ENCODE measurements around the gene DNAJC3. TPM values are rescaled to one million over a fixed set of nuclear protein-coding genes. Genes with fewer than 3 reads are reported as not detected.
"Not testable (repeated sequence)": the region's sequence is repeated elsewhere in the genome, so short reads cannot be mapped to it uniquely, and the experiment has no call there.

The DNAJC3 gene
- polyA plus RNA-seq, 1 donor: 43.6 TPM

- DNase-seq: no peak
Measured at GRCh38 chr13:95779522-95779921, 102.6 kb downstream of the DNAJC3 start.

GRCh38 chr13:95781016-95781415 lies 104.1 kb downstream of the DNAJC3 start:
- DNase-seq: no peak

DNA sequence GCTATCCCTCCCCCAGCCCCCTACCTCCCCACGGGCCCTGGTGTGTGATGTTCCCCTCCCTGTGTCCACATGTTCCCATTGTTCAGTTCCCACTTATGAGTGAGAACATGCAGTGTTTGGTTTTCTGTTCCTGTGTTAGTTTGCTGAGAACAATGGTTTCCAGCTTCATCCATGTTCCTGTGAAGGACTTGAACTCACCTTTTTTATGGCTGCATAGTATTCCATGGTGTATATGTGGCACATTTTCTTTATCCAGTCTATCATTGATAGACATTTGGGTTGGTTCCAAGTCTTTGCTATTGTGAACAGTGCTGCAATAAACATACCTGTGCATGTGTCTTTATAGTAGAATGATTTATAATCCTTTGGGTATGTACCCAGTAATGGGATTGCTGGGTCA lies 105.0 kb downstream of the DNAJC3 start:
- not testable (repeated sequence) for DNase-seq

- DNase-seq: no peak
Measured at GRCh38 chr13:95783747-95784146, 106.8 kb downstream of the DNAJC3 start.

GRCh38 chr13:95784161-95784899 lies 107.4 kb downstream of the DNAJC3 start:
- no peak for DNase-seq

DNA sequence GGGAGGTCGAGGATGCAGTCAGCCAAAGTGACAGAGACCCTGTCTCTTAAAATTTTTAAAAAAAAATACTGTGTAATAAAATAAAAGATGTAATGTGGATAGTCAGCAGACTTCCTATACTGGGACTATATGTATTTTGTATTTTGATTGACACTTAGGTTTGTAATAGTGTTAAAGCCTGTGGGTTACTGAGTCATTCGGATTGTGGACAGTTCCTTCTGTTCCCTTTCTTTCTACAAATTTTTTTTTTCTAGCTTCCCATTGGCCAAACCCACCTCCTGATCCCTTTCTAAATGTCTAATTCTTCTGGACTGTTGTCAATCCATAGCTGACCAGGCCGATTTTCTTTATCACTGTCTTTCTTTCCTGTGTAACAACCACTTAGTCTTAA lies 108.0 kb downstream of the DNAJC3 start:
- no peak for DNase-seq

DNA sequence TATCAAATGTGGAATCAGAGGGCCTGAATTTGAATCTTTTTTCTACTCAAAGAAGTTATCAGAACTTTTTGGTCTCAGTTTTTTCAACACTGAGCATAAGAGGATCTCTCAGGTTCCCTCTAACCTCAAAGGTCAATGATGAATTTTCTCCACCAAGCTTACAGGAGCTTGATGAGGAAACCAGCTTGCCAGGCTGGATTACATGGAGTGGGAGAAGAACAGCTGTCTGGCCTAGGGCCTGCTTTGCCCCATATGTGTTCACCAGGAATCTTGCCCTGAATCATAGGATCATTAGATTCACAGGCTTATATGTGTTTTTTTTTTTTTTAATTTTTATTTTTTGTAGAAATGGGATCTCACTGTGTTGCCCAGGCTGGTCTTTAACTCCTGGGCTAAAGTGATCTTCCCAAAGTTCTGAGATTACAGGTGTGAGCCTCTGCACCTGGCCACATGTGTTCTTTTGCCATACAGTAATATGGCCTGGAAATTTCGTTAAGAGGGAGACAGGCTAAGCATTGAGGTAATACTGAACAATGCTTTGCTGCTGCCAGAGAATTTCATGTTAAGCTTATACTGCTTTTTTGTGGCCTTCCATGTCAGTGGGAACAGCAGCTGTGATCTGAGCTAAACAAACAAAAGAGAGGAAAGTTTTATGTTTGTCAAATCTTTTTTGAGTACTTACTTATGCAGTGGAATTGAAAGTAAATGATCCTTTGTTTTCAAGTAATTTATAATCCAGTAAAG lies 110.6 kb downstream of the DNAJC3 start:
- DNase-seq: no peak

DNA sequence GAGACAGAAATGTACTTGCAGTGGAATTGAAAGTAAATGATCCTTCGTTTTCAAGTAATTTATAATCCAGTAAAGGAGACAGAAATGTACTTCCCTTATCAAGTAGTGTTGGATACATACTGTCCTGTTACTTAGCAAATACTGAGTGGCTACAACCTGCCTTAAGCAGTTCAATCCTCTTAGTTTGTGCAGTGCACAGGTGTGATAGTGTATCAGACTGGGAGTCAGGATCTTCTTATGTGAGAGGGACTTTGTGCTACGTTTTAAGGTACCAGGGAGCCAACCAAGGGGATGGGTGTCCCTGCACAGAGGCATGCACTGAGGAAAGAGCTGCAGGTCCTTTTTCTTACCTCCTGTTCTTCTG lies 111.1 kb downstream of the DNAJC3 start:
- DNase-seq: no peak

GRCh38 chr13:95789315-95789714 lies 112.4 kb downstream of the DNAJC3 start:
- not testable (repeated sequence) for DNase-seq

DNA sequence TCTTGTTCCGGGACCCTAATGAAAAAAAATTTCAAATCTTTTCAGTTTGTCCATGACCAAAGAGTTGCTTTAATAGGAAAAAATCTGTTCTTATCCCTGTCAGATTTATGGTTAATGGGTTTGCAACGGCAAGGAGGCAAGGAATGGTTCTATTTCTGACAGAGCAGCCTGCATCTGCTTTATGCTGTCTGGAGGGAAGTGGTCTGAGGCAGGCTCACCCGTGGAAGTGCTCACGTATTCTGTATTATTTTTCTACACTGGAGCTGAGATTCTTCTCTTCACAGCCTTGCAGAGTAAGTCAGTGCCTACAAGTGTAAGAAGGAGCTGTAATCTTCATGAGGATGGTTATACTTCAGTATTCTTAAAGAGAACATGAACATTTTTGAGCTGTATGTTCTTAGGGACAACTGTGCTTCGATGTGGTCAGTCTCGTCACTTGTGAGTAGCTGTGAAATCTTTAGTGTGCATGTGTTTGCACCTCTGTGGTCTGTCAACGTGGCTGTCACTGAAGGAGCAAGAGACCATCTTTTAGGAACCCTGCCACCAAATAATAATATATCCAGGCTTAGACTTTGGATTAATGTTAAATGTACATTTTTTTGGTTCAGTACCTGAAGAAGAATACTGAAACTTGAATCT lies 114.3 kb downstream of the DNAJC3 start:
- no peak for DNase-seq

DNA sequence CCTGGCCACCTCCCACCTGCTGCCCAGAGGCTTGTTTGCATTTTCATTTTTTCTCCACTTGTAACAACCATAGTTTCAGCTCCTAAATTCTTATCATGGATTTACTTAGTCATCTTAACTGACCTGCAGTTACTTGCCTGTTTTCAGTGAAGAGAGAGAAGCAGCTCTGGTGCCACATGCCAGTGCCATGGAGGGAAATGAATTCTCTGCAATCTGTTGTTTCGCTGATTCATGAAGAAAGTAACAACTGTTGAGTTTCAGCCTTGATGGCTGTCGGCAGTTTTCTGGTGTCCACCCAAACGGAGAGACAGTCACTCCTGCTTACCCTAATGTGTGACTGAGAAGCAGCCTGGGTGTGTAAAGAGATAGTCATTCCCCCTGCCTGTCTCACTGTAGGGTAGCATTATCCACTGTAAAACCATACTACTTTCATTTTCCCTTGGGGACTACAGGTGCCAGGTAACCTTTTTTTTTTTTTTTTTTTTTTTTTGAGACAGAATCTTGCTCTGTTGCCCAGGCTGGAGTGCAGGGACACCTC lies 116.1 kb downstream of the DNAJC3 start:
- no peak for DNase-seq

DNA sequence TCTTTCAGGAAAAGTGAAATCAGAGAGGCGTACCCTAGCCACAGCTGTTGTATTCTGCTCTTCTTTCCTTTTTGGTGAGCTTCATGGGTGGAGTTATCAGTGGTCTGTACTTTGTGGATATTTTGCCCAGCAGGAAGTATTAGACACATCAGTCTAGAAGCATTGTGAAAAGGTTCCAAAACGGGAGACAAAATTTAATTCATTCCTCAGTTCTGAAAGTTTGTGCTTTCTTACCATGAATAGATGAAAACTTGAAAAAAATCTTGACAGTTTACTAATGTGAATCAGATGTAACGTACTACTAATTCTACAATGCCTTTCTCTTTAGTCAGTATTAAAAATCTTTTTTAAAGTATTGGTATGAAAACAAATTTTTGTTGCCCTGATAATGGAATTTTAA lies 116.8 kb downstream of the DNAJC3 start:
- DNase-seq: no peak

DNA sequence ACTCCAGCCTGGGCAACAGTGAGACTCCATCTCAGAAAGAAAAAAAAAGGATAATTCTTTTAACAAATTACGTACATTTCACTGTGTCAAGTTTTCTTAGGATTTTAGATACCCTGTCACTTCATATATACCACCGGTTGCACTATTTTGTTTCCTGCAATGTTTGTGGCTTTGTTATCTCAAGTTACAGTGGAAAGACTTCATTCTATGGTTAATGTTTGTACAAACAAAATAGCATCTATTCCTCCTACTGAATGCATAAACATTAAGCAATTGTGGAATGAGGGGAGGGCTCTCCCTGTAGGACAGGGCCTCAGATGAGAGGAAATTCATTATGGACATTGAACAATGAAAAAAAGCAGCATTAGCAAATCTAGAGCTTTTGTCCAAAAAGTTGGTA lies 120.1 kb downstream of the DNAJC3 start:
- no peak for DNase-seq

DNA sequence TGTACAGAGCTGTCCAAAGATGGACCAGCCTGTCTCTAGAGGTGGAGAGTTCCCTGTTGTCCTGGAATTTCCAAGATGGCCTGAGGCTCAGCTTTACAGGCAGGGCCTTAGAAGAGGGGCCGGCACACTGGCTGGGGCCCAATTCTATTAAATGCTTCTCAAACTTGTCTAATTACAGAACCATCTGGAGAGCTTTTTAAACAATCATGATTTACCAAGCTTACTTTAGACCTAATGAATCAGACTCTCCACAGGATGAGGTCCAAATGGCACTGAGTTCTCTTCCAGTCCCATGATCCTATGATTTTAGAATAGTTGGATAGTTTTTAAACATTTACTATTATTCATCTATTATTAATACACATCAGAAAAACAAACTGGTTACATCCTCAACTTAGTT lies 123.5 kb downstream of the DNAJC3 start:
- DNase-seq: no peak

- DNase-seq: no peak
Measured at GRCh38 chr13:95801825-95802224, 124.9 kb downstream of the DNAJC3 start.

GRCh38 chr13:95805921-95806320 lies 129.0 kb downstream of the DNAJC3 start:
- DNase-seq: peak; percentile 36

DNA sequence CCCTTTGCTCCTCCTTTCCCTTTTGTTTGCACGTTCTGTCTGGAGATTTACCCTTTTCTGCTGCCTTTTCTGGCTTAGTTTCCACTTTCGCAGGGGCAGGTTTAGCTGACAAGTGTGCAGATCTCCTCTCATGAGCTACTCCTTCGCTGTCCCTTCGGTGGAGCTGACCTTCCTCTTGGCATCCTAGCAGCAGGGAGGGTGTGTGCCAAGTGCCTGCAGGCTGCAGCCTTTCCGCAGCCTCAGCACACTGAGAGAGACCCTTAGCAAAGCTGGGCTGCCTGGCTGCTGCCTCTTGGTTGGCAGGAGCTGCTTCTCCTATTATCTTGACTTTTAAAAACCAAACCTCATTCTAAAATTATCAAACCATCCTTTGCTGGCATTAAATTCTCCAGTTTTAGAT lies 132.5 kb downstream of the DNAJC3 start:
- DNase-seq: no peak

GRCh38 chr13:95813139-95813538 lies 136.2 kb downstream of the DNAJC3 start:
- no peak for DNase-seq

DNA sequence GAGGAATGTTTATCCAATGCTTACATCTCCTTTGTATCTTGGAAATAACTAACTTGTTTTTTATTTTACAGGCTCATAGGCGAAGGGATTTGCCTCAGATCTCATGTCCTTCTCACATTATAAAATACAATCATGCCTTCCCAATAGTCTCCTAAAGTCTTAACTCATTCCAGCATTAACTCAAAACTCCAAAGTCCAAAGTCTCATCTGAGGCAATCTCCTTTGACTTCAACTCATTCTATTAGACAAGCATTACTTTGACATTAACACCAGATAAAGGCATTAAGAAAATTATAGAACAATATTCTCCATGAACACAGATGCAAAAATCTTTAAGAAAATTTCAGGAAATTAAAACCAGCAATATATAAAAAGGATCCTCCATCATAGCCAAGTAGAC lies 137.6 kb downstream of the DNAJC3 start:
- no peak for DNase-seq

- DNase-seq: no peak
Measured at GRCh38 chr13:95822303-95822702, 145.4 kb downstream of the DNAJC3 start.

GRCh38 chr13:95833126-95833525 lies 156.2 kb downstream of the DNAJC3 start:
- DNase-seq: no peak

DNA sequence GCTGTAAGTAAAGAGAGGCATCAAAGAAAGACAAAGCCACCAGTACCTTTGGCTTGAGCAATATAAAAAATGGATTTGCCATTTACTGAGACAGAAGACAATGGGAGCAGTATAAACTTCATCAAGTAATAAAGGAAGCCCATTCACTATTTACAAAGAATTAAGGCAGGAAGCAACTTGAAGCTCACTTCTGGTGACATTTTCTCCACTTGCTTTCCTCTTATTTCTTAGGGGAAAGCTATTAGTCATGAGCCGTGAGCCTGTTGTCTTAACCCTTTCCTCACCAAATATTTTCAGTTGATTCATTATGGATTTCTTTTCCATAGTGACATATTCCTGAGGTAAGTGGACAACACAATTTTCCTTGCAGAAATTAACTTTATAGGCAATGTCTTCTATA lies 156.8 kb downstream of the DNAJC3 start:
- no peak for DNase-seq

DNA sequence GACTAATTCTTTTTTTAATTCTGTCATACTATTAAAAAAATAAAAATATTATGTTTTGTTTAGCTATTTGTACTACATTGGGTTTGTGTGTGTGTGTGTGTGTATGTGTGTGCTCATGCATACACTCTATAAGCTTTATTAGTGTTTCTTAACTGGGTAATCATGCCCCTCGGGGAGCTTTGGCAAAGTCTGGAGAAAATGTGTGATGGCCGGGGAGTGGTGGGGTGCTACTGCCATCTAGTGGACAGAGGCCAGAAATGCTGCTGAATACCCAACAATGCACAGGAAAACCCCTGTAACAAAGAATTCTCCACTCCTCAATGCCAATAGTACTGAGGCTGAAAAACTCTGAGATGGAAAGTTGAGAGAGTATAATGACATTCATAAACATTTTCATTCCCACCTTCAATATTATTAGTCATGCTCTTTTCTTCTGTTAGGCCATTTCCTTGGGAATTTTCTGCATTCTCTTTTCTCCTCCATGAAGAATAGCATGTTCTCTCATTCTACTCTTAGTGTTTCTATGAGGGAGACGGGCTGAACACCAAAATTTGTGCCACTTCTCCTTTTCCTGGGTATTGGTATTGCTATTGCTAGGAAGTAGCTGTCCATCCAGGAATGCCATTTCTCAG lies 157.3 kb downstream of the DNAJC3 start:
- DNase-seq: peak; percentile 80

All from left kidney (tissue), 2 donors.